Endodermal cell (in vitro differentiated cells): ENCODE results near the gene ANKRD2. TPM values are rescaled to one million over a fixed set of nuclear protein-coding genes. Genes with fewer than 3 reads are reported as not detected.

ENCODE experiments used
- DNase-seq: peaks from one replicate; pipeline ENCODE4 v3.0.0-alpha.2; 2017
- H3K27ac ChIP-seq: 2 replicates; pipeline ENCODE4 v1.5.1; 2013; ENCODE audit warnings: mild to moderate bottlenecking, low read depth, low read length, moderate library complexity
- H3K27me3 ChIP-seq: 2 replicates; pipeline ENCODE4 v1.6.1; 2013; ENCODE audit warnings: mild to moderate bottlenecking, low read length, moderate library complexity; ENCODE audit not compliant: insufficient read depth, control insufficient read depth, poor library complexity, severe bottlenecking
- H3K36me3 ChIP-seq: 2 replicates; pipeline ENCODE4 v1.7.0; 2013; ENCODE audit warnings: mild to moderate bottlenecking, low read length, moderate library complexity; ENCODE audit not compliant: control insufficient read depth, insufficient read depth
- H3K4me1 ChIP-seq: one replicate; pipeline ENCODE4 v1.7.0; 2013; ENCODE audit warnings: low read length; ENCODE audit not compliant: control insufficient read depth, insufficient read depth
- H3K4me3 ChIP-seq: 2 replicates; pipeline ENCODE4 v1.5.1; 2013; ENCODE audit warnings: mild to moderate bottlenecking, low read length, moderate library complexity
- H3K9ac ChIP-seq: 2 replicates; pipeline ENCODE4 v1.6.1; 2013; ENCODE audit warnings: mild to moderate bottlenecking, low read length, moderate library complexity; ENCODE audit not compliant: poor library complexity, severe bottlenecking; ENCODE audit errors: extremely low read depth
- H3K9me3 ChIP-seq: 2 replicates; pipeline ENCODE4 v1.6.1; 2013; ENCODE audit warnings: mild to moderate bottlenecking, low read length, moderate library complexity; ENCODE audit not compliant: control insufficient read depth
- H3K27ac Mint-ChIP-seq: 2 replicates; pipeline ENCODE4 v1.8.0; 2020; ENCODE audit warnings: mixed read lengths
- H3K27me3 Mint-ChIP-seq: 2 replicates; pipeline ENCODE4 v1.8.0; 2021; ENCODE audit warnings: mild to moderate bottlenecking, mixed read lengths; ENCODE audit not compliant: insufficient read depth
- H3K36me3 Mint-ChIP-seq: 2 replicates; pipeline ENCODE4 v1.8.0; 2020; ENCODE audit warnings: low read depth, mixed read lengths
- H3K4me1 Mint-ChIP-seq: 2 replicates; pipeline ENCODE4 v1.8.0; 2020; ENCODE audit warnings: mixed read lengths
- H3K4me3 Mint-ChIP-seq: 2 replicates; pipeline ENCODE4 v1.8.0; 2020; ENCODE audit warnings: mild to moderate bottlenecking, moderate library complexity, mixed read lengths
- H3K9me3 Mint-ChIP-seq: 2 replicates; pipeline ENCODE4 v1.8.0; 2020; ENCODE audit warnings: mild to moderate bottlenecking, mixed read lengths
- WGBS, 2 experiments: methylation state at CpG; one replicate each; pipeline versions ENCODE4 v1.1.5 to v1.1.7; 2013; ENCODE audit warnings: missing lambda C conversion rate in 2 of 2, mixed read lengths in 1 of 2; ENCODE audit not compliant: insufficient coverage in 1 of 2, insufficient read length in 1 of 2; 5-methylcytosine and 5-hydroxymethylcytosine counted together
- total RNA-seq, 2 donors: library from RNA; stranded (reverse); fragmentation: NEBNext Ultra II Directional in 1 of 2; extraction: Animal tissue kit (Norgen Biotek cat#: 25700) in 1 of 2; gene quantifications; 2 replicates in 1 of 2; 3 replicates in 1 of 2; pipeline ENCODE4 v1.2.1, GENCODE V29; 2021
- TF ChIP-seq, protein P1 (sequence below): fragments of 200-600 bp; sonication (generic); conservative IDR thresholded peaks from 2 replicates; pipeline ENCODE4 v1.5.0; 2021; ENCODE audit warnings: antibody characterized with exemption, mild to moderate bottlenecking

ANKRD2 gene
- total RNA-seq, 2 donors from 2014 or later = not detected

DNA sequence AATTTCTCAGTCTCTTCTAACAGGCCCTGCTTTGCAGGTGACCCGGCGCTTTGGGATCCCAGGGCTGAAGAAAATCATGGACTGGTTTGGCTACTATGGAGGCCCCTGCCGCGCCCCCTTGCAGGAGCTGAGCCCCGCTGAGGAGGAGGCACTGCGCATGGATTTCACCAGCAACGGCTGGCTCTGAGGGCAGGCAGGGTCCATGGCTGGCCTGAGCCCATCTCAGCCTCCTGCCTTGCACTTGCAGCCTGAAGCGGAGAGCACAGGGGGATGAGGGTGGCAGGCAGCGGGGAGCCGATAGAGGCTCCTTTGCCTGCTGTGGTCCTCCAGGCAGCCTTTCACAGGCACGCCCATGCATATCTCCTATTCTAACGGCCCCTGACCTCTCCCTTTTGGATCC, 38.9 kb downstream of the ANKRD2 start:
- Histone ChIP-seq H3K36me3 (no peaks in the 10 kb centered on the region), H3K27me3 (no peaks in the 10 kb centered on the region), H3K9ac (no peak overlapping the region), H3K4me1 (no peaks in the 10 kb centered on the region), H3K4me3 (no peak overlapping the region), H3K9me3 (no peaks in the 10 kb centered on the region), H3K27ac (no peak overlapping the region)
- Mint-ChIP-seq H3K4me1 (peaks cover 4% of the 10 kb centered on the region), H3K27ac (no peak overlapping the region), H3K4me3 (no peak overlapping the region), H3K9me3 (no peaks in the 10 kb centered on the region), H3K36me3 (peaks cover 12% of the 10 kb centered on the region), H3K27me3 (no peaks in the 10 kb centered on the region)
- TF ChIP-seq, protein P1, sequence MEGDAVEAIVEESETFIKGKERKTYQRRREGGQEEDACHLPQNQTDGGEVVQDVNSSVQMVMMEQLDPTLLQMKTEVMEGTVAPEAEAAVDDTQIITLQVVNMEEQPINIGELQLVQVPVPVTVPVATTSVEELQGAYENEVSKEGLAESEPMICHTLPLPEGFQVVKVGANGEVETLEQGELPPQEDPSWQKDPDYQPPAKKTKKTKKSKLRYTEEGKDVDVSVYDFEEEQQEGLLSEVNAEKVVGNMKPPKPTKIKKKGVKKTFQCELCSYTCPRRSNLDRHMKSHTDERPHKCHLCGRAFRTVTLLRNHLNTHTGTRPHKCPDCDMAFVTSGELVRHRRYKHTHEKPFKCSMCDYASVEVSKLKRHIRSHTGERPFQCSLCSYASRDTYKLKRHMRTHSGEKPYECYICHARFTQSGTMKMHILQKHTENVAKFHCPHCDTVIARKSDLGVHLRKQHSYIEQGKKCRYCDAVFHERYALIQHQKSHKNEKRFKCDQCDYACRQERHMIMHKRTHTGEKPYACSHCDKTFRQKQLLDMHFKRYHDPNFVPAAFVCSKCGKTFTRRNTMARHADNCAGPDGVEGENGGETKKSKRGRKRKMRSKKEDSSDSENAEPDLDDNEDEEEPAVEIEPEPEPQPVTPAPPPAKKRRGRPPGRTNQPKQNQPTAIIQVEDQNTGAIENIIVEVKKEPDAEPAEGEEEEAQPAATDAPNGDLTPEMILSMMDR = no peak
- WGBS, 2 experiments = 79 to 87% methylated on average over 3 to 12 of the region's 12 CpGs
- DNase-seq = peak; percentile 59

GRCh38 chr10:97612386-97612785, 39.8 kb downstream of the ANKRD2 start:
- H3K27me3 Mint-ChIP-seq = no peaks in the 10 kb centered on the region
- no peak overlapping the region for H3K4me3 Mint-ChIP-seq
- TF ChIP-seq, protein P1 = peak; percentile 62
- DNase-seq = peak; percentile 72
- Histone ChIP-seq H3K27me3 (no peaks in the 10 kb centered on the region), H3K36me3 (no peaks in the 10 kb centered on the region), H3K4me3 (no peak overlapping the region), H3K27ac (no peak overlapping the region), H3K4me1 (no peaks in the 10 kb centered on the region), H3K9me3 (no peaks in the 10 kb centered on the region), H3K9ac (no peak overlapping the region)
- H3K36me3 Mint-ChIP-seq = peaks cover 18% of the 10 kb centered on the region
- 58 to 60% methylated on average over 1 to 2 of the region's 2 CpGs for WGBS, 2 experiments
- H3K4me1 Mint-ChIP-seq = peaks cover 4% of the 10 kb centered on the region
- no peaks in the 10 kb centered on the region for H3K9me3 Mint-ChIP-seq
- H3K27ac Mint-ChIP-seq = no peak overlapping the region

- Histone ChIP-seq H3K9ac (no peak overlapping the region), H3K27me3 (no peaks in the 10 kb centered on the region), H3K4me1 (no peaks in the 10 kb centered on the region), H3K36me3 (no peaks in the 10 kb centered on the region), H3K9me3 (no peaks in the 10 kb centered on the region), H3K4me3 (no peak overlapping the region), H3K27ac (no peak overlapping the region)
- Mint-ChIP-seq H3K27me3 (no peaks in the 10 kb centered on the region), H3K9me3 (no peaks in the 10 kb centered on the region), H3K4me3 (no peak overlapping the region), H3K27ac (no peak overlapping the region), H3K4me1 (no peaks in the 10 kb centered on the region), H3K36me3 (peaks cover 23% of the 10 kb centered on the region)
- DNase-seq = no peak
- WGBS, 2 experiments = 96 to 100% methylated on average over 2 to 4 of the region's 4 CpGs
- TF ChIP-seq, protein P1 = no peak
Measured at GRCh38 chr10:97618285-97618684, 45.7 kb downstream of the ANKRD2 start.
